ENCODE measurements around the gene HLA-DRB1. TPM values are rescaled to one million over a fixed set of nuclear protein-coding genes. Genes with fewer than 3 reads are reported as not detected.

Gene HLA-DRB1
- total RNA-seq, 1 donor from 2014 or later, result 5.1 TPM

- Mint-ChIP-seq H3K4me1 (ENCODE audit: unreplicated experiment) (peaks cover 22% of the 10 kb centered on the region), H3K4me3 (ENCODE audit: unreplicated experiment) (no peak overlapping the region), H3K9me3 (ENCODE audit: unreplicated experiment) (no peaks in the 10 kb centered on the region), H3K36me3 (ENCODE audit: low read depth, unreplicated experiment) (peaks cover 5% of the 10 kb centered on the region), H3K27ac (ENCODE audit: unreplicated experiment) (no peak overlapping the region), H3K27me3 (ENCODE audit: unreplicated experiment) (no peaks in the 10 kb centered on the region)
- no peak for TF ChIP-seq CTCF (IDR thresholded peaks at IDR 0.05; ENCODE audit: unreplicated experiment)
- no peak for DNase-seq (ENCODE audit: low spot score)
These were observed 13.4 kb downstream of the HLA-DRB1 start for GRCh38 chr6:32576250-32576649.

- Mint-ChIP-seq H3K27ac (ENCODE audit: unreplicated experiment) (no peak overlapping the region), H3K36me3 (ENCODE audit: low read depth, unreplicated experiment) (no peaks in the 10 kb centered on the region), H3K9me3 (ENCODE audit: unreplicated experiment) (no peaks in the 10 kb centered on the region), H3K4me3 (ENCODE audit: unreplicated experiment) (no peak overlapping the region), H3K4me1 (ENCODE audit: unreplicated experiment) (peaks cover 11% of the 10 kb centered on the region), H3K27me3 (ENCODE audit: unreplicated experiment) (no peaks in the 10 kb centered on the region)
- no peak for TF ChIP-seq CTCF (IDR thresholded peaks at IDR 0.05; ENCODE audit: unreplicated experiment)
- no peak for DNase-seq (ENCODE audit: low spot score)
These were observed 19.2 kb downstream of the HLA-DRB1 start for GRCh38 chr6:32570363-32570905.

- no peak overlapping the region for H3K4me3 Mint-ChIP-seq (ENCODE audit: unreplicated experiment)
- H3K27ac Mint-ChIP-seq (ENCODE audit: unreplicated experiment), result no peak overlapping the region
- peaks cover 2% of the 10 kb centered on the region for H3K4me1 Mint-ChIP-seq (ENCODE audit: unreplicated experiment)
- DNase-seq (ENCODE audit: low spot score), result no peak
- TF ChIP-seq CTCF (IDR thresholded peaks at IDR 0.05; ENCODE audit: unreplicated experiment), result no peak
- H3K36me3 Mint-ChIP-seq (ENCODE audit: low read depth, unreplicated experiment), result no peaks in the 10 kb centered on the region
- H3K9me3 Mint-ChIP-seq (ENCODE audit: unreplicated experiment), result no peaks in the 10 kb centered on the region
- no peaks in the 10 kb centered on the region for H3K27me3 Mint-ChIP-seq (ENCODE audit: unreplicated experiment)
These were observed 21.1 kb downstream of the HLA-DRB1 start for GRCh38 chr6:32568561-32568960.

- DNase-seq (ENCODE audit: low spot score), result no peak
- no peaks in the 10 kb centered on the region for H3K9me3 Mint-ChIP-seq (ENCODE audit: unreplicated experiment)
- H3K27me3 Mint-ChIP-seq (ENCODE audit: unreplicated experiment), result no peaks in the 10 kb centered on the region
- peaks cover 2% of the 10 kb centered on the region for H3K4me1 Mint-ChIP-seq (ENCODE audit: unreplicated experiment)
- H3K36me3 Mint-ChIP-seq (ENCODE audit: low read depth, unreplicated experiment), result no peaks in the 10 kb centered on the region
- H3K4me3 Mint-ChIP-seq (ENCODE audit: unreplicated experiment), result no peak overlapping the region
- no peak for TF ChIP-seq CTCF (IDR thresholded peaks at IDR 0.05; ENCODE audit: unreplicated experiment)
- no peak overlapping the region for H3K27ac Mint-ChIP-seq (ENCODE audit: unreplicated experiment)
These were observed 22.7 kb downstream of the HLA-DRB1 start for GRCh38 chr6:32566957-32567356.

- no peaks in the 10 kb centered on the region for H3K36me3 Mint-ChIP-seq (ENCODE audit: low read depth, unreplicated experiment)
- no peaks in the 10 kb centered on the region for H3K9me3 Mint-ChIP-seq (ENCODE audit: unreplicated experiment)
- no peak for DNase-seq (ENCODE audit: low spot score)
- H3K4me3 Mint-ChIP-seq (ENCODE audit: unreplicated experiment), result no peak overlapping the region
- TF ChIP-seq CTCF (IDR thresholded peaks at IDR 0.05; ENCODE audit: unreplicated experiment), result no peak
- H3K27me3 Mint-ChIP-seq (ENCODE audit: unreplicated experiment), result no peaks in the 10 kb centered on the region
- H3K4me1 Mint-ChIP-seq (ENCODE audit: unreplicated experiment), result no peaks in the 10 kb centered on the region
- no peak overlapping the region for H3K27ac Mint-ChIP-seq (ENCODE audit: unreplicated experiment)
These were observed 24.1 kb downstream of the HLA-DRB1 start for GRCh38 chr6:32565511-32565910.
